Gastrocnemius medialis (tissue), 4 donors: Measurements from ENCODE around the gene MELTF. TPM values are rescaled to one million over a fixed set of nuclear protein-coding genes. Genes with fewer than 3 reads are reported as not detected.

Experiments used
- ATAC-seq, 2 donors: fragments of 150-250 bp; one replicate each; pipeline ENCODE4 v1.9.1; 2016
- DNase-seq, 2 donors: peaks; one replicate each; pipeline ENCODE4 v3.0.0-alpha.2; 2019
- H3K27ac ChIP-seq, 4 donors: fragments of 200-600 bp; sonication (generic); 1 replicate in 1 of 4; 2 replicates in 3 of 4; pipeline ENCODE4 v1.5.1; 2016 to 2018; ENCODE audit warnings: mild to moderate bottlenecking in 2 of 4, moderate library complexity in 1 of 4
- H3K27me3 ChIP-seq, 3 donors: fragments of 200-600 bp; sonication (generic) in 2 of 3; 1 replicate in 1 of 3; 2 replicates in 2 of 3; pipeline versions ENCODE4 v1.5.1 to v1.6.0; 2016 to 2019; ENCODE audit warnings: mild to moderate bottlenecking in 1 of 3, moderate library complexity in 1 of 3
- H3K36me3 ChIP-seq, 2 donors: fragments of 200-600 bp; sonication (generic) in 1 of 2; one replicate each; pipeline ENCODE4 v1.5.1; 2017 to 2018
- H3K4me1 ChIP-seq, 2 donors: fragments of 200-600 bp; sonication (generic) in 1 of 2; one replicate each; pipeline ENCODE4 v1.5.1; 2016 to 2017; ENCODE audit warnings: mild to moderate bottlenecking in 2 of 2
- H3K4me3 ChIP-seq, 4 donors: fragments of 200-600 bp; sonication (generic) in 3 of 4; 1 replicate in 1 of 4; 2 replicates in 3 of 4; pipeline ENCODE4 v1.5.1; 2016 to 2019; ENCODE audit warnings: mild to moderate bottlenecking in 2 of 4
- H3K9me3 ChIP-seq, 3 donors: fragments of 200-600 bp; sonication (generic) in 2 of 3; 1 replicate in 1 of 3; 2 replicates in 2 of 3; pipeline ENCODE4 v1.5.1; 2016 to 2019
- CTCF ChIP-seq, 5 experiments: fragments of 450-650 bp in 3 of 5; fragments of 200-600 bp in 2 of 5; sonication (generic) in 2 of 5; IDR thresholded peaks in 4 of 5; conservative IDR thresholded peaks in 1 of 5; 1 replicate in 4 of 5; 2 replicates in 1 of 5; pipeline ENCODE4 v1.5.1; 2016 to 2019; ENCODE audit warnings: antibody characterized with exemption in 5 of 5, mild to moderate bottlenecking in 3 of 5, moderate library complexity in 3 of 5
- POLR2A ChIP-seq, 2 donors: fragments of 450-650 bp; IDR thresholded peaks; one replicate each; pipeline ENCODE4 v1.6.1; 2017; ENCODE audit warnings: antibody characterized with exemption in 2 of 2, mild to moderate bottlenecking in 2 of 2, moderate library complexity in 2 of 2
- in situ Hi-C, 4 donors: fragments of 200-750 bp; cut with MboI; loops; one replicate each; pipeline versions ENCODE4 v1.15.0 to v1.8.0; 2017; ENCODE audit warnings: low sequenced_read_pairs in 4 of 4
- intact Hi-C: fragments of 100-400 bp; cut with DNase I; formaldehyde crosslinking; loops from one replicate; pipeline ENCODE4 v1.15.1; 2023; ENCODE audit warnings: low total_unique reads
- total RNA-seq, 4 donors: library from RNA; depleted of rRNA; stranded (reverse); fragments of >200 nt; gene quantifications; one replicate each; pipeline versions ENCODE4 v1.1.0 to v1.2.3, GENCODE V29; 2016

Gene MELTF
- total RNA-seq, 4 donors from 2014 or later: 0.36 to 0.64 (median 0.42) TPM; not detected in 1

- Histone ChIP-seq H3K27me3 (no peaks in the 10 kb centered on the region), H3K4me3 (no peak overlapping the region), H3K9me3 (no peaks in the 10 kb centered on the region), H3K4me1 (peaks cover 0 to 5% of the 10 kb centered on the region in 2 donors), H3K36me3 (no peaks in the 10 kb centered on the region), H3K27ac (no peak overlapping the region)
- DNase-seq (no peak), ATAC-seq (no peak)
- TF ChIP-seq CTCF (IDR thresholded peaks at IDR 0.05 in 4 of 5, conservative IDR thresholded peaks at IDR 0.05 in 1 of 5): no peak
- TF ChIP-seq POLR2A (IDR thresholded peaks at IDR 0.05): no peak
- in situ Hi-C loops: loop anchor here in 2 of 4 donors (10.0 to 25.0 kb wide), 2 partner anchors 101 to 128 kb away; partner anchors contain the start of gene SENP5 (in 1 of the 2)
- intact Hi-C loops: no loop called here
These were observed 66.5 kb downstream of the MELTF start for GRCh38 chr3:196962930-196963630.

DNA sequence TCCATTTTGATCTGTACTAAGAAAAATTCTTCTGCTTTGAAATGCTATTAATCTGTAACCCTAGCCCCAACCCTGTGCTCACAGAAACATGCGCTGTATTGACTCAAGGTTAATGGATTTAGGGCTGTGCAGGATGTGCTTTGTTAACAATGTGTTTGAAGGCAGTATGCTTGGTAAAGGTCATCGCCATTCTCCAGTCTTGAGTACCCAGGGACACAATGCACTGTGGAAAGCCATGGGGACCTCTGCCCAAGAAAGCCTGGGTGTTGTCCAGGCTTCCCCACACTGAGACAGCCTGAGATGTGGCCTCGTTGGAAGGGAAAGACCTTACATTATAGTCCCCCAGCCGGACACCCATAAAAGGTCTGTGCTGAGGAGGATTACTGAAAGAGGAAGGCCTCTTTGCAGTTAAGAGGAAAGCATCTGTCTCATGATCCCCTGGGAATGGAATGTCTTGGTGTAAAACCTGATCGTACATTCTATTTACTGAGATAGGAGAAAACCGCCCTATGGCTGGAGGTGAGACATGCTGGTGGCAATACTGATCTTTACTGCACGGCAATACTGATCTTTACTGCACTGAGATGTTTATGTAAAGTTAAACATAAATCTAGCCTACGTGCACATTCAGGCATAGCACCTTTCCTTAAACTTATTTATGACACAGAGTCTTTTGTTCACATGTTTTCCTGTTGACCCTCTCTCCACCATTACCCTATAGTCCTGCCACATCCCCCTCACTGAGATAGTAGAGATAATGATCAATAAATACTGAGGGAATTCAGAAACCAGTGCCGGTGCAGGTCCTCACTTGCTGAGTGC, 67.3 kb downstream of the MELTF start:
- TF ChIP-seq POLR2A (IDR thresholded peaks at IDR 0.05): no peak
- TF ChIP-seq CTCF (IDR thresholded peaks at IDR 0.05 in 4 of 5, conservative IDR thresholded peaks at IDR 0.05 in 1 of 5): no peak
- DNase-seq (no peak), ATAC-seq (no peak)
- Histone ChIP-seq H3K27ac (no peak overlapping the region), H3K4me3 (no peak overlapping the region), H3K9me3 (no peaks in the 10 kb centered on the region), H3K36me3 (no peaks in the 10 kb centered on the region), H3K4me1 (no peaks in the 10 kb centered on the region), H3K27me3 (no peaks in the 10 kb centered on the region)
- in situ Hi-C loops: loop anchor here in 2 of 4 donors (10.0 to 25.0 kb wide), 2 partner anchors 100 to 128 kb away; partner anchors contain the start of gene SENP5 (in 1 of the 2)
- intact Hi-C loops: no loop called here

DNA sequence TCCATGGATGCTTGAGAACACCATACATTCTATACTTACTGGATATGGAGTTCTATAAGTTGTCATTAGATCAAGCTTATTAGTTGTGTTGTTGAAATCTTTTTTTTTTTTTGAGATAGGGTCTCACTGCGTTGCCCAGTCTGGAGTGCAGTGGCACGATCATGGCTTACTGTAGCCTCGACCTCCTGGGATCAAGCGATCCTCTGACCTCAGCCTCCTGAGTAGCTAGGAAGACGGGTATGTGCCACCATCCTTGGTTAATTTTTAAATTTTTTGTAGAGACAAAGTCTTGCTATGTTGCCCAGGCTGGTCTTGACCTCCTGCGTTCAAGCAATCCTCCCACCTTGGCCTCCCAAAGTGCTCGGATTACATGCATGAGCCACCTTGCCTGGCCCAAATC, 74.8 kb downstream of the MELTF start:
- DNase-seq: no peak
- ATAC-seq: no peak
- TF ChIP-seq POLR2A (IDR thresholded peaks at IDR 0.05): no peak
- no peak for TF ChIP-seq CTCF (IDR thresholded peaks at IDR 0.05 in 4 of 5, conservative IDR thresholded peaks at IDR 0.05 in 1 of 5)
- H3K27me3 ChIP-seq: no peaks in the 10 kb centered on the region
- no peak overlapping the region for H3K4me3 ChIP-seq
- H3K4me1 ChIP-seq: no peaks in the 10 kb centered on the region
- in situ Hi-C loops: loop anchor here in 2 of 4 donors (10.0 to 25.0 kb wide), 2 partner anchors 93 to 100 kb away; partner anchors contain the start of gene SENP5 (in 1 of the 2)
- no peaks in the 10 kb centered on the region for H3K9me3 ChIP-seq
- intact Hi-C loops: no loop called here
- no peak overlapping the region for H3K27ac ChIP-seq
- H3K36me3 ChIP-seq: no peaks in the 10 kb centered on the region

Other genes with a start within 250 kb of the MELTF start
- gene SENP5, start 161.9 kb downstream of the MELTF start, total RNA-seq: 10 to 100 TPM; 21.4 to 42.7 (median 31.7) TPM
- gene NCBP2, start 87.3 kb downstream of the MELTF start, total RNA-seq: 10 to 100 TPM; 23.4 to 29.9 (median 27.5) TPM
- gene PIGZ, start 61.0 kb downstream of the MELTF start, total RNA-seq: 1 to 10 TPM; 2.3 to 7.5 (median 5.1) TPM